ENCODE data around the gene ZNF169. TPM values are rescaled to one million over a fixed set of nuclear protein-coding genes. Genes with fewer than 3 reads are reported as not detected.
A peak's percentile ranks its signal among the peaks of the same experiment; 100 is the strongest.

The ZNF169 gene
- total RNA-seq (2021) (5.0 to 5.5 TPM (median 5.3 TPM) in 3 replicates), Bru-seq, nascent RNA (percentile 68 among the genes with signal in this experiment)
- long read RNA-seq, experiment 1, partial matches to known transcripts: 2 of 15 reads
- long read RNA-seq, experiment 1, other reads (novel, unspliced or antisense): 10 of 15 reads
- long read RNA-seq, experiment 2, partial matches to known transcripts: 0 of 3 reads
- long read RNA-seq, experiment 2, other reads (novel, unspliced or antisense): 3 of 3 reads
- long read RNA-seq, experiment 3, partial matches to known transcripts: 0 of 1 reads
- long read RNA-seq, experiment 3, other reads (novel, unspliced or antisense): 0 of 1 reads

DNA sequence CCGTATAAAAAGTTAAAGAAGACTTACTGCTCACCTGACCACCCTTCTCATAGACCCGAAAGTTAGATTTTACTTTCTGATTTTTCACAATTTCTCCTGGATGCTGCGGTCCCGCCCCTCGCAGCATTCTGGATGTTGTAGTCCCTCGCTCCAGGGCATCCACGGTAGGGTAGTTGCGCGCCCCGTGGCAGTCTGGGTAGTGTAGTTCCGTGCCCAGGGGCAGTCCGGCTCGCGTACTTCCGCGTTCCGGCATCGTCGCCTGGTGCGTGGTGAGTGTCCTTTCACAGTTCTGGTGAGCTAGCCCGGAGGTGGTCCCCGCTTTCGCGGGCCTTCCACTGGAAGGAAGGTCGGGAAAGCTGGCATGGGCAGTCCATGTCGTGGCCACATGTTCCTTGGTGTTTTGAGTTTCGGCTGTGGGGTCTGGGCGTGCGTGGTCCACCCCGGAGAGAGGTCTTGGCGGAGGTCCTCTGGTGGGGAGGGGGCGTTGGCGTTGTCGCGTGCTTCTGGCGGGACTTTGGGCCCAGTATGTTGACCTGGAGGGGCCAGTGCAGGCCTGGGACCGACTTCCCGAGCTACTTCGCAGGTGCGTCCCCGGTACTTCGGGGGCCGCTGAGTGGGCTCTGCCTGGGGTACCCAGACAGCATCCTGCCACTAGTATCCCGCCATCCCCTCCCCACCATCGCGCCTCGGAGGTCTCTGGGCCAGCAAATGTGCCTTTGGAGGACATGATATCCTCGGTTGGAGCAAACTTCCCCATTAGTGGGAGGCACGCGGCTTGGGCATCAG, at the start of gene ZNF169:
ZNF169 (plus strand) TSS at position 222 of the 786 bp plus-strand sequence. CDS start 19,515 bp downstream, outside the sequence.
- no peaks in the 10 kb centered on the region for H3K27me3 Mint-ChIP-seq (ENCODE audit: low read depth)
- H3K4me3 Mint-ChIP-seq: peak within 1 kb of the TSS; percentile 100
- peak; percentile 100 for ATAC-seq
- no peaks in the 10 kb centered on the region for H3K9me3 Mint-ChIP-seq
- ChIA-PET POLR2A (no interaction called here), CTCF (interaction anchor here (0.5 kb wide), 1 partner anchor 1073 kb away, joined by 4 read pairs; no protein-coding TSS in a partner anchor)
- H3K4me1 Mint-ChIP-seq: peaks cover 11% of the 10 kb centered on the region
- peak; percentile 90 for DNase-seq (ENCODE audit: low spot score)
- H3K27ac Mint-ChIP-seq: peak within 1 kb of the TSS; percentile 98
- peaks cover 10% of the 10 kb centered on the region for H3K36me3 Mint-ChIP-seq
- peak; percentile 74; the same call in 1 of the 2 replicates for TF ChIP-seq TEAD4 (CRISPR knock-in tag; IDR thresholded peaks at IDR 0.05)
- TF ChIP-seq MXD4 (CRISPR knock-in tag; IDR thresholded peaks at IDR 0.05; ENCODE audit: borderline replicate concordance): no peak
- TF ChIP-seq HMGA2 (CRISPR knock-in tag; IDR thresholded peaks at IDR 0.05): no peak
- TF ChIP-seq ETV6 (CRISPR knock-in tag; IDR thresholded peaks at IDR 0.05): 0 out of 2 replicates have a peak, but pooled peaks have one; percentile 60
- TF ChIP-seq ZSCAN18 (CRISPR knock-in tag; IDR thresholded peaks at IDR 0.05): no peak
- TF ChIP-seq, protein P1, sequence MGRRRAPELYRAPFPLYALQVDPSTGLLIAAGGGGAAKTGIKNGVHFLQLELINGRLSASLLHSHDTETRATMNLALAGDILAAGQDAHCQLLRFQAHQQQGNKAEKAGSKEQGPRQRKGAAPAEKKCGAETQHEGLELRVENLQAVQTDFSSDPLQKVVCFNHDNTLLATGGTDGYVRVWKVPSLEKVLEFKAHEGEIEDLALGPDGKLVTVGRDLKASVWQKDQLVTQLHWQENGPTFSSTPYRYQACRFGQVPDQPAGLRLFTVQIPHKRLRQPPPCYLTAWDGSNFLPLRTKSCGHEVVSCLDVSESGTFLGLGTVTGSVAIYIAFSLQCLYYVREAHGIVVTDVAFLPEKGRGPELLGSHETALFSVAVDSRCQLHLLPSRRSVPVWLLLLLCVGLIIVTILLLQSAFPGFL (CRISPR knock-in tag; IDR thresholded peaks at IDR 0.05; ENCODE audit: borderline replicate concordance): no peak
- no peak for TF ChIP-seq AR (CRISPR knock-in tag; IDR thresholded peaks at IDR 0.05)
- peak; percentile 98 for TF ChIP-seq TEAD1 (CRISPR knock-in tag; IDR thresholded peaks at IDR 0.05)
- no peak for TF ChIP-seq ATF2 (CRISPR knock-in tag; IDR thresholded peaks at IDR 0.05; ENCODE audit: borderline replicate concordance, low read depth)
- TF ChIP-seq CREM (CRISPR knock-in tag; IDR thresholded peaks at IDR 0.05): 0 out of 2 replicates have a peak, but pooled peaks have one; percentile 35
- TF ChIP-seq TCF7 (CRISPR knock-in tag; IDR thresholded peaks at IDR 0.05; ENCODE audit: low read depth): no peak
- TF ChIP-seq, protein P2, sequence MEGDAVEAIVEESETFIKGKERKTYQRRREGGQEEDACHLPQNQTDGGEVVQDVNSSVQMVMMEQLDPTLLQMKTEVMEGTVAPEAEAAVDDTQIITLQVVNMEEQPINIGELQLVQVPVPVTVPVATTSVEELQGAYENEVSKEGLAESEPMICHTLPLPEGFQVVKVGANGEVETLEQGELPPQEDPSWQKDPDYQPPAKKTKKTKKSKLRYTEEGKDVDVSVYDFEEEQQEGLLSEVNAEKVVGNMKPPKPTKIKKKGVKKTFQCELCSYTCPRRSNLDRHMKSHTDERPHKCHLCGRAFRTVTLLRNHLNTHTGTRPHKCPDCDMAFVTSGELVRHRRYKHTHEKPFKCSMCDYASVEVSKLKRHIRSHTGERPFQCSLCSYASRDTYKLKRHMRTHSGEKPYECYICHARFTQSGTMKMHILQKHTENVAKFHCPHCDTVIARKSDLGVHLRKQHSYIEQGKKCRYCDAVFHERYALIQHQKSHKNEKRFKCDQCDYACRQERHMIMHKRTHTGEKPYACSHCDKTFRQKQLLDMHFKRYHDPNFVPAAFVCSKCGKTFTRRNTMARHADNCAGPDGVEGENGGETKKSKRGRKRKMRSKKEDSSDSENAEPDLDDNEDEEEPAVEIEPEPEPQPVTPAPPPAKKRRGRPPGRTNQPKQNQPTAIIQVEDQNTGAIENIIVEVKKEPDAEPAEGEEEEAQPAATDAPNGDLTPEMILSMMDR (IDR thresholded peaks at IDR 0.05): no peak
- TF ChIP-seq ESRRA (CRISPR knock-in tag; IDR thresholded peaks at IDR 0.05; ENCODE audit: borderline replicate concordance): 0 out of 2 replicates have a peak, but pooled peaks have one; percentile 58
- TF ChIP-seq SMAD4 (CRISPR knock-in tag; IDR thresholded peaks at IDR 0.05): no peak
- peak; percentile 75 for TF ChIP-seq SP1 (CRISPR knock-in tag; conservative IDR thresholded peaks at IDR 0.05)
- TF ChIP-seq, protein P3, sequence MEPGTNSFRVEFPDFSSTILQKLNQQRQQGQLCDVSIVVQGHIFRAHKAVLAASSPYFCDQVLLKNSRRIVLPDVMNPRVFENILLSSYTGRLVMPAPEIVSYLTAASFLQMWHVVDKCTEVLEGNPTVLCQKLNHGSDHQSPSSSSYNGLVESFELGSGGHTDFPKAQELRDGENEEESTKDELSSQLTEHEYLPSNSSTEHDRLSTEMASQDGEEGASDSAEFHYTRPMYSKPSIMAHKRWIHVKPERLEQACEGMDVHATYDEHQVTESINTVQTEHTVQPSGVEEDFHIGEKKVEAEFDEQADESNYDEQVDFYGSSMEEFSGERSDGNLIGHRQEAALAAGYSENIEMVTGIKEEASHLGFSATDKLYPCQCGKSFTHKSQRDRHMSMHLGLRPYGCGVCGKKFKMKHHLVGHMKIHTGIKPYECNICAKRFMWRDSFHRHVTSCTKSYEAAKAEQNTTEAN (CRISPR knock-in tag; IDR thresholded peaks at IDR 0.05): peak; percentile 56; the same call in 1 of the 2 replicates
- TF ChIP-seq E2F4 (CRISPR knock-in tag; IDR thresholded peaks at IDR 0.05; ENCODE audit: borderline replicate concordance, low read depth): no peak
- TF ChIP-seq FOXK1 (CRISPR knock-in tag; IDR thresholded peaks at IDR 0.05): peak; percentile 39
- TF ChIP-seq, protein P4, sequence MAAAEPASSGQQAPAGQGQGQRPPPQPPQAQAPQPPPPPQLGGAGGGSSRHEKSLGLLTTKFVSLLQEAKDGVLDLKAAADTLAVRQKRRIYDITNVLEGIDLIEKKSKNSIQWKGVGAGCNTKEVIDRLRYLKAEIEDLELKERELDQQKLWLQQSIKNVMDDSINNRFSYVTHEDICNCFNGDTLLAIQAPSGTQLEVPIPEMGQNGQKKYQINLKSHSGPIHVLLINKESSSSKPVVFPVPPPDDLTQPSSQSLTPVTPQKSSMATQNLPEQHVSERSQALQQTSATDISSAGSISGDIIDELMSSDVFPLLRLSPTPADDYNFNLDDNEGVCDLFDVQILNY (CRISPR knock-in tag; IDR thresholded peaks at IDR 0.05): peak; percentile 61
- peak; percentile 44; the same call in 1 of the 2 replicates for TF ChIP-seq GABPB1 (CRISPR knock-in tag; IDR thresholded peaks at IDR 0.05)
- TF ChIP-seq FOXP1 (CRISPR knock-in tag; IDR thresholded peaks at IDR 0.05; ENCODE audit: borderline replicate concordance): peak; percentile 63; the same call in 1 of the 2 replicates
- TF ChIP-seq KAT7 (CRISPR knock-in tag; IDR thresholded peaks at IDR 0.05; ENCODE audit: borderline replicate concordance): 0 out of 2 replicates have a peak, but pooled peaks have one; percentile 72
- no peak; the same call in 1 of the 2 replicates for TF ChIP-seq ZNF416 (CRISPR knock-in tag; IDR thresholded peaks at IDR 0.05)

Measured in WTC11 (cell line).